A549 (cell line): ENCODE results near the gene SLC17A8. TPM values are rescaled to one million over a fixed set of nuclear protein-coding genes. Genes with fewer than 3 reads are reported as not detected.

Source experiments
- ATAC-seq, 2 experiments: fragments of 200-7000 bp in 1 of 2; fragments of >200 bp in 1 of 2; cut with Nextera tagmentation in 1 of 2; cut with Tn5 transposase in 1 of 2; 3 replicates each; pipeline versions ENCODE4 v1.8.0 to v1.9.1; 2018 to 2020; ENCODE audit warnings: mild to moderate bottlenecking in 1 of 2, moderate library complexity in 1 of 2
- CTCF ChIA-PET: fragments of 300-600 bp; sonication (Branson Sonifier 250); formaldehyde crosslinking; extraction: SDS; loops from one replicate; lab custom pipeline; 2021; ENCODE audit warnings: antibody characterized with exemption, inconsistent platforms; lab: Yijun Ruan, JAX
- POLR2A ChIA-PET: fragments of 350-600 bp; formaldehyde crosslinking; extraction: SDS; loops from one replicate; lab custom pipeline; 2021; ENCODE audit warnings: antibody characterized with exemption, inconsistent platforms; lab: Yijun Ruan, JAX
- DNase-seq, 2 experiments: peaks; one replicate each; pipeline versions ENCODE4 v3.0.0 to v3.0.0-alpha.2; 2011 to 2016; ENCODE audit warnings: low read depth in 1 of 2, low spot score in 1 of 2
- FAIRE-seq: peaks from 2 replicates; lab custom pipeline; 2011; peaks lifted over from hg19 to GRCh38; lab: Jason Lieb, UNC
- H3K27ac ChIP-seq, 2 experiments: fragments of >200 bp; sonication (Bioruptor Twin); formaldehyde crosslinking; 3 replicates each; pipeline ENCODE4 v1.5.1; 2016 to 2017
- H3K4me1 ChIP-seq: fragments of >200 bp; sonication (Bioruptor Twin); formaldehyde crosslinking; 3 replicates; pipeline ENCODE4 v1.6.1; 2016
- H3K4me2 ChIP-seq: fragments of >200 bp; sonication (Bioruptor Twin); formaldehyde crosslinking; 3 replicates; pipeline ENCODE4 v1.6.1; 2016
- H3K4me3 ChIP-seq: fragments of >200 bp; sonication (Bioruptor Twin); formaldehyde crosslinking; 3 replicates; pipeline ENCODE4 v1.5.1; 2016
- H3K9me3 ChIP-seq: fragments of >200 bp; sonication (Bioruptor Twin); formaldehyde crosslinking; 3 replicates; pipeline ENCODE4 v1.6.1; 2016
- CBX2 ChIP-seq: fragments of 200-600 bp; sonication (generic); IDR thresholded peaks from 2 replicates; pipeline ENCODE4 v1.6.1; 2016; ENCODE audit warnings: low read depth, mild to moderate bottlenecking, borderline replicate concordance
- CEBPB ChIP-seq, 2 experiments: fragments of >200 bp in 1 of 2; sonication (Bioruptor Twin) in 1 of 2; formaldehyde crosslinking in 1 of 2; IDR thresholded peaks; 2 replicates each; pipeline ENCODE4 v1.6.1; 2012 to 2016
- EHF ChIP-seq: fragments of 250-450 bp; sonication (Bioruptor Pico); IDR thresholded peaks from 2 replicates; pipeline ENCODE4 v1.5.0; 2020; ENCODE audit warnings: mild to moderate bottlenecking
- FOSB ChIP-seq: fragments of 250-450 bp; sonication (Bioruptor Pico); IDR thresholded peaks from 2 replicates; pipeline ENCODE4 v1.5.0; 2020; ENCODE audit warnings: mild to moderate bottlenecking, moderate library complexity
- HOXB13 ChIP-seq: fragments of 250-450 bp; sonication (Bioruptor Pico); IDR thresholded peaks from 2 replicates; pipeline ENCODE4 v1.5.0; 2020; ENCODE audit warnings: low read depth, mild to moderate bottlenecking, moderate library complexity
- JUN ChIP-seq, 2 experiments: fragments of >200 bp; sonication (Bioruptor Twin); formaldehyde crosslinking; IDR thresholded peaks; 2 replicates in 1 of 2; 3 replicates in 1 of 2; pipeline ENCODE4 v1.6.1; 2016 to 2017
- KDM1A ChIP-seq: fragments of 200-600 bp; sonication (generic); IDR thresholded peaks from 2 replicates; pipeline ENCODE4 v1.6.1; 2016; ENCODE audit warnings: low read depth, mild to moderate bottlenecking
- MAZ ChIP-seq: fragments of 150-350 bp; IDR thresholded peaks from 2 replicates; pipeline ENCODE4 v1.6.1; 2014; ENCODE audit warnings: antibody characterized with exemption, low read depth, low read length, borderline replicate concordance
- NFE2L2 ChIP-seq: fragments of 150-350 bp; conservative IDR thresholded peaks from 2 replicates; pipeline ENCODE4 v1.6.1; 2014; ENCODE audit warnings: low read length
- PHF8 ChIP-seq: fragments of 200-600 bp; sonication (generic); IDR thresholded peaks from 2 replicates; pipeline ENCODE4 v1.6.1; 2016; ENCODE audit warnings: low read depth, mild to moderate bottlenecking, antibody characterized with exemption, moderate library complexity, borderline replicate concordance
- POLR2A ChIP-seq: IDR thresholded peaks from 2 replicates; pipeline ENCODE4 v1.6.1; 2012; ENCODE audit warnings: mild to moderate bottlenecking, low read length
- RARB ChIP-seq: fragments of 250-450 bp; sonication (Bioruptor Pico); IDR thresholded peaks from 2 replicates; pipeline ENCODE4 v1.8.0; 2021; ENCODE audit warnings: mild to moderate bottlenecking, moderate library complexity
- ZSCAN20 ChIP-seq: fragments of 250-450 bp; sonication (Bioruptor Pico); IDR thresholded peaks from 2 replicates; pipeline ENCODE4 v1.8.0; 2022; ENCODE audit warnings: mild to moderate bottlenecking, moderate library complexity
- WGBS: methylation state at CpG from one replicate; pipeline ENCODE4 v1.1.6; 2017; ENCODE audit errors: missing lambda C conversion rate; 5-methylcytosine and 5-hydroxymethylcytosine counted together
- polyA plus RNA-seq, 4 experiments: library from polyadenylated mRNA; depleted of rRNA in 3 of 4; stranded (reverse); fragments of >200 nt; fragmentation: RNase III in 1 of 4; extraction: RNeasy Plus Mini Kit Qiagen cat#74134 plus additional on column Dnase treatment in 1 of 4; gene quantifications; 2 replicates in 3 of 4; 3 replicates in 1 of 4; pipeline ENCODE4 v1.2.3, GENCODE V29; 2011 to 2017
- TF ChIP-seq, protein P1 (sequence below): fragments of 200-600 bp; sonication (generic); IDR thresholded peaks from 2 replicates; pipeline ENCODE4 v1.6.1; 2016; ENCODE audit warnings: antibody characterized with exemption, mild to moderate bottlenecking, moderate library complexity
- TF ChIP-seq, protein P2 (sequence below): IDR thresholded peaks from 2 replicates; pipeline ENCODE4 v1.6.1; 2012
- TF ChIP-seq, protein P3 (sequence below): IDR thresholded peaks from 2 replicates; pipeline ENCODE4 v1.6.1; 2012; ENCODE audit warnings: low read depth, borderline replicate concordance
- TF ChIP-seq, protein P4 (sequence below): fragments of 250-450 bp; sonication (Bioruptor Pico); IDR thresholded peaks from 2 replicates; pipeline ENCODE4 v1.5.0; 2021; ENCODE audit warnings: mild to moderate bottlenecking, moderate library complexity, borderline replicate concordance
- TF ChIP-seq, protein P5 (sequence below): fragments of >200 bp; sonication (Bioruptor Twin); formaldehyde crosslinking; IDR thresholded peaks from 2 replicates; pipeline ENCODE4 v1.6.1; 2016
- TF ChIP-seq, protein P6 (sequence below): fragments of >200 bp; sonication (Bioruptor Twin); formaldehyde crosslinking; IDR thresholded peaks from 3 replicates; pipeline ENCODE4 v1.6.1; 2016
- TF ChIP-seq, protein P7 (sequence below): IDR thresholded peaks from 2 replicates; pipeline ENCODE4 v1.6.1; 2012

SLC17A8 gene
- polyA plus RNA-seq, 2 of the 4 experiments (the other 2 are of a cell fraction): 0.03 to 0.04 TPM

DNA sequence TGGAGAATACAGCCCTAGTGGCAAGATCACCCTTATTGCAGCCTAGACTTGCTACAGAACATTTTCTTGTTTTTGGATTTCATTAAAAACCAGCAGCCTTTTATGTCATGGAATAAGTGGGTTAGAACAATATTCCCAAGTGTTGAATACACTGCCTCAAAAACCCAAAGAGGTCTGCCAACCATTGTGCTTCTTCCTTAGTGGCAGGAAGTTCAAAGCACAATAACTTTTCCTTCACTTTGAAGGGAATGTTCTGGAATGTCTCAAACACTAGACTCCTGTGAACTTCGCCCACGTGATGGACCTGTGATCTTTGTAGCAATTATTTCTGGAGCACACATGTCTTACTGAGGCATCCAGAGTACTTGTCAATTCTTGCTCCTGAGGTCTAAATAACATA, 8.5 kb downstream of the SLC17A8 start:
- no peak overlapping the region for H3K27ac ChIP-seq
- WGBS: 11% methylated on average over 2 of the region's 2 CpGs
- H3K4me1 ChIP-seq: no peaks in the 10 kb centered on the region
- no peak for DNase-seq
- no peaks in the 10 kb centered on the region for H3K9me3 ChIP-seq
- ChIA-PET POLR2A (no interaction called here), CTCF (interaction anchor here (0.6 to 2.0 kb wide), 4 partner anchors 40 to 1966 kb away, joined by 3 to 5 read pairs (median 4); no protein-coding TSS in a partner anchor)
- H3K4me3 ChIP-seq: no peak overlapping the region
- ATAC-seq: no peak
- FAIRE-seq: no peak
- no peak overlapping the region for H3K4me2 ChIP-seq
- TF ChIP-seq MAZ (no peak), CBX2 (no peak), EHF (CRISPR knock-in tag) (no peak), RARB (no peak), KDM1A (no peak), JUN (IDR thresholded peaks at IDR 0.05) (no peak), HOXB13 (CRISPR knock-in tag) (no peak), POLR2A (no peak)
- TF ChIP-seq, protein P1, sequence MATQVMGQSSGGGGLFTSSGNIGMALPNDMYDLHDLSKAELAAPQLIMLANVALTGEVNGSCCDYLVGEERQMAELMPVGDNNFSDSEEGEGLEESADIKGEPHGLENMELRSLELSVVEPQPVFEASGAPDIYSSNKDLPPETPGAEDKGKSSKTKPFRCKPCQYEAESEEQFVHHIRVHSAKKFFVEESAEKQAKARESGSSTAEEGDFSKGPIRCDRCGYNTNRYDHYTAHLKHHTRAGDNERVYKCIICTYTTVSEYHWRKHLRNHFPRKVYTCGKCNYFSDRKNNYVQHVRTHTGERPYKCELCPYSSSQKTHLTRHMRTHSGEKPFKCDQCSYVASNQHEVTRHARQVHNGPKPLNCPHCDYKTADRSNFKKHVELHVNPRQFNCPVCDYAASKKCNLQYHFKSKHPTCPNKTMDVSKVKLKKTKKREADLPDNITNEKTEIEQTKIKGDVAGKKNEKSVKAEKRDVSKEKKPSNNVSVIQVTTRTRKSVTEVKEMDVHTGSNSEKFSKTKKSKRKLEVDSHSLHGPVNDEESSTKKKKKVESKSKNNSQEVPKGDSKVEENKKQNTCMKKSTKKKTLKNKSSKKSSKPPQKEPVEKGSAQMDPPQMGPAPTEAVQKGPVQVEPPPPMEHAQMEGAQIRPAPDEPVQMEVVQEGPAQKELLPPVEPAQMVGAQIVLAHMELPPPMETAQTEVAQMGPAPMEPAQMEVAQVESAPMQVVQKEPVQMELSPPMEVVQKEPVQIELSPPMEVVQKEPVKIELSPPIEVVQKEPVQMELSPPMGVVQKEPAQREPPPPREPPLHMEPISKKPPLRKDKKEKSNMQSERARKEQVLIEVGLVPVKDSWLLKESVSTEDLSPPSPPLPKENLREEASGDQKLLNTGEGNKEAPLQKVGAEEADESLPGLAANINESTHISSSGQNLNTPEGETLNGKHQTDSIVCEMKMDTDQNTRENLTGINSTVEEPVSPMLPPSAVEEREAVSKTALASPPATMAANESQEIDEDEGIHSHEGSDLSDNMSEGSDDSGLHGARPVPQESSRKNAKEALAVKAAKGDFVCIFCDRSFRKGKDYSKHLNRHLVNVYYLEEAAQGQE: no peak
- TF ChIP-seq, protein P2, sequence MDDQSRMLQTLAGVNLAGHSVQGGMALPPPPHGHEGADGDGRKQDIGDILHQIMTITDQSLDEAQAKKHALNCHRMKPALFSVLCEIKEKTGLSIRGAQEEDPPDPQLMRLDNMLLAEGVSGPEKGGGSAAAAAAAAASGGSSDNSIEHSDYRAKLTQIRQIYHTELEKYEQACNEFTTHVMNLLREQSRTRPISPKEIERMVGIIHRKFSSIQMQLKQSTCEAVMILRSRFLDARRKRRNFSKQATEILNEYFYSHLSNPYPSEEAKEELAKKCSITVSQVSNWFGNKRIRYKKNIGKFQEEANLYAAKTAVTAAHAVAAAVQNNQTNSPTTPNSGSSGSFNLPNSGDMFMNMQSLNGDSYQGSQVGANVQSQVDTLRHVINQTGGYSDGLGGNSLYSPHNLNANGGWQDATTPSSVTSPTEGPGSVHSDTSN: no peak
- TF ChIP-seq, protein P3, sequence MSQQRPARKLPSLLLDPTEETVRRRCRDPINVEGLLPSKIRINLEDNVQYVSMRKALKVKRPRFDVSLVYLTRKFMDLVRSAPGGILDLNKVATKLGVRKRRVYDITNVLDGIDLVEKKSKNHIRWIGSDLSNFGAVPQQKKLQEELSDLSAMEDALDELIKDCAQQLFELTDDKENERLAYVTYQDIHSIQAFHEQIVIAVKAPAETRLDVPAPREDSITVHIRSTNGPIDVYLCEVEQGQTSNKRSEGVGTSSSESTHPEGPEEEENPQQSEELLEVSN: no peak

DNA sequence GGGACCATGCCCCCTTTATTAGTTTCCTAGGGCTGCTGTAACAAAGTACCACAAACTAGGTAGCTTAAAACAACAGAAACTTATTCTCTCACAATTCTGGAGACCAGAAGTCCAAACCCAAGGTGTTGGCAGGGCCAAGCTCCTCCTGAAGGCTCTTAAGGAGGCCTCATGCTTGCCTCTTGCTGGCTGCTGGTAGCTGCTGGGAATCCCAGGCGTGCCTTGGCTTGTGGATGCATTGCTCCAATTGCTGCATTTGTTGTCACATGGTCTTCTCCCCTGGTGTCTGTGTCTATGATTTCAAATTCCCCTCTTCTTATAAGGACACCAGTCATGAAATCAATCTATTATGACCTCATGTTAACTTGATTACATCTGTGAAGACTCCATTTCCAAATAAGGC, 11.2 kb downstream of the SLC17A8 start:
- H3K4me2 ChIP-seq: no peak overlapping the region
- FAIRE-seq (no peak), DNase-seq (no peak), ATAC-seq (no peak)
- no peak overlapping the region for H3K4me3 ChIP-seq
- no peak overlapping the region for H3K27ac ChIP-seq
- ChIA-PET CTCF (interaction anchor here (0.6 kb wide), 1 partner anchor 26 kb away, joined by 3 read pairs; no protein-coding TSS in a partner anchor), POLR2A (no interaction called here)
- WGBS: 21% methylated on average over 1 of the region's 1 CpG
- no peaks in the 10 kb centered on the region for H3K4me1 ChIP-seq
- no peaks in the 10 kb centered on the region for H3K9me3 ChIP-seq
- TF ChIP-seq PHF8 (no peak), POLR2A (no peak), CEBPB (IDR thresholded peaks at IDR 0.05) (no peak), NFE2L2 (no peak), ZSCAN20 (CRISPR knock-in tag) (no peak), KDM1A (no peak), JUN (IDR thresholded peaks at IDR 0.05) (no peak), FOSB (CRISPR knock-in tag) (no peak), HOXB13 (CRISPR knock-in tag) (no peak)
- TF ChIP-seq, protein P4, sequence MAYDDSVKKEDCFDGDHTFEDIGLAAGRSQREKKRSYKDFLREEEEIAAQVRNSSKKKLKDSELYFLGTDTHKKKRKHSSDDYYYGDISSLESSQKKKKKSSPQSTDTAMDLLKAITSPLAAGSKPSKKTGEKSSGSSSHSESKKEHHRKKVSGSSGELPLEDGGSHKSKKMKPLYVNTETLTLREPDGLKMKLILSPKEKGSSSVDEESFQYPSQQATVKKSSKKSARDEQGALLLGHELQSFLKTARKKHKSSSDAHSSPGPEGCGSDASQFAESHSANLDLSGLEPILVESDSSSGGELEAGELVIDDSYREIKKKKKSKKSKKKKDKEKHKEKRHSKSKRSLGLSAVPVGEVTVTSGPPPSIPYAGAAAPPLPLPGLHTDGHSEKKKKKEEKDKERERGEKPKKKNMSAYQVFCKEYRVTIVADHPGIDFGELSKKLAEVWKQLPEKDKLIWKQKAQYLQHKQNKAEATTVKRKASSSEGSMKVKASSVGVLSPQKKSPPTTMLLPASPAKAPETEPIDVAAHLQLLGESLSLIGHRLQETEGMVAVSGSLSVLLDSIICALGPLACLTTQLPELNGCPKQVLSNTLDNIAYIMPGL (CRISPR knock-in tag): no peak
- TF ChIP-seq, protein P5, sequence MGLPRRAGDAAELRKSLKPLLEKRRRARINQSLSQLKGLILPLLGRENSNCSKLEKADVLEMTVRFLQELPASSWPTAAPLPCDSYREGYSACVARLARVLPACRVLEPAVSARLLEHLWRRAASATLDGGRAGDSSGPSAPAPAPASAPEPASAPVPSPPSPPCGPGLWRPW: no peak
- TF ChIP-seq, protein P1: no peak
- TF ChIP-seq, protein P2: no peak
- TF ChIP-seq, protein P6, sequence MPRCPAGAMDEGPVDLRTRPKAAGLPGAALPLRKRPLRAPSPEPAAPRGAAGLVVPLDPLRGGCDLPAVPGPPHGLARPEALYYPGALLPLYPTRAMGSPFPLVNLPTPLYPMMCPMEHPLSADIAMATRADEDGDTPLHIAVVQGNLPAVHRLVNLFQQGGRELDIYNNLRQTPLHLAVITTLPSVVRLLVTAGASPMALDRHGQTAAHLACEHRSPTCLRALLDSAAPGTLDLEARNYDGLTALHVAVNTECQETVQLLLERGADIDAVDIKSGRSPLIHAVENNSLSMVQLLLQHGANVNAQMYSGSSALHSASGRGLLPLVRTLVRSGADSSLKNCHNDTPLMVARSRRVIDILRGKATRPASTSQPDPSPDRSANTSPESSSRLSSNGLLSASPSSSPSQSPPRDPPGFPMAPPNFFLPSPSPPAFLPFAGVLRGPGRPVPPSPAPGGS: no peak
- TF ChIP-seq, protein P7, sequence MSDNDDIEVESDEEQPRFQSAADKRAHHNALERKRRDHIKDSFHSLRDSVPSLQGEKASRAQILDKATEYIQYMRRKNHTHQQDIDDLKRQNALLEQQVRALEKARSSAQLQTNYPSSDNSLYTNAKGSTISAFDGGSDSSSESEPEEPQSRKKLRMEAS: no peak
- TF ChIP-seq, protein P3: no peak
